ENCODE measurements around the gene OR2V2. TPM values are rescaled to one million over a fixed set of nuclear protein-coding genes. Genes with fewer than 3 reads are reported as not detected.

OR2V2 gene
- total RNA-seq, 1 donor from 2014 or later, result not detected

- no peak for DNase-seq (ENCODE audit: low read depth in 2 of 2)
Observed at GRCh38 chr5:181189962-181190710, 42.8 kb downstream of the OR2V2 start.

DNA sequence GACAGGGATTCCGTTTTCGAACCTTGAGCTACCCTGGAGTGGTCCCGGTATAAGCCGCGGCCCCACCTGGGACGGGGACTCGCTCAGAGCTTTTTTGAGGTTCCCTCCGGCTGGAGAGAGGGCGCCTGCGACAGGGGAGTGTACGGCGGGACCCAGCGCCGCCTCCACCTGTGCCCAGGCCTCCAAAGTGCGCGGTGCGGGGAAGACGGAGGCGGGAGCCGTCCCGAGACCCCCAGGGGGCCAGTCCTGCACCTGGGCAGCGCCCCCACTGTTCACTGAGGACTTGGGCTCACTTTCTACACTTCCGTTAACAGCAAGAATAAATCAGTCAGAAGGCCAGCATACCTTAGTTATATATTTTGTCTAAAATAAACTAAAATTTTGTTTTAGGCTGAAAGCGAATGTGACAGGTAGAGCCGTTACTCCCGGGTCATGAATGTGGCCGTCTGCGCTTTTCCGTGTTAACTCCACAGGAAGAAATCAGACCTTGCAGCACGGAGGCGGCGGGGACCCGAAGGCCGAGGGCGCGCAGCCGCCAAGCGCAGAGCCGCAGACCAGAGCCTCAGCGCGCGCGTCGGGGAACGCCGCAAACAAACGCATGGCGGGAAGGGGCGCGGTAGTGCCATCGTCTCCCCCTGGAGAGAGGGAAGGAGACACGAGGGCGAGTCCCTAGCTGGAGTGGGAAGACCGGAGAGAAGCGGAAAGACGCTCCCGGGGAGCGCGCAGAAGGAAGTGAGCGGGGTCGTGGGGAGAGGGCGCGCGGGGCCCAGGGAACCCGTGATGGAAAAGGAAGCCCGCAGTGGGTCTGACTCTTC lies 43.5 kb downstream of the OR2V2 start:
- DNase-seq (ENCODE audit: low read depth in 2 of 2), result peak in 1 of 2 donors; percentile 62

- DNase-seq (ENCODE audit: low read depth in 2 of 2), result peak; percentile 85 to 96
Observed at GRCh38 chr5:181191526-181192336, 44.3 kb downstream of the OR2V2 start.

DNA sequence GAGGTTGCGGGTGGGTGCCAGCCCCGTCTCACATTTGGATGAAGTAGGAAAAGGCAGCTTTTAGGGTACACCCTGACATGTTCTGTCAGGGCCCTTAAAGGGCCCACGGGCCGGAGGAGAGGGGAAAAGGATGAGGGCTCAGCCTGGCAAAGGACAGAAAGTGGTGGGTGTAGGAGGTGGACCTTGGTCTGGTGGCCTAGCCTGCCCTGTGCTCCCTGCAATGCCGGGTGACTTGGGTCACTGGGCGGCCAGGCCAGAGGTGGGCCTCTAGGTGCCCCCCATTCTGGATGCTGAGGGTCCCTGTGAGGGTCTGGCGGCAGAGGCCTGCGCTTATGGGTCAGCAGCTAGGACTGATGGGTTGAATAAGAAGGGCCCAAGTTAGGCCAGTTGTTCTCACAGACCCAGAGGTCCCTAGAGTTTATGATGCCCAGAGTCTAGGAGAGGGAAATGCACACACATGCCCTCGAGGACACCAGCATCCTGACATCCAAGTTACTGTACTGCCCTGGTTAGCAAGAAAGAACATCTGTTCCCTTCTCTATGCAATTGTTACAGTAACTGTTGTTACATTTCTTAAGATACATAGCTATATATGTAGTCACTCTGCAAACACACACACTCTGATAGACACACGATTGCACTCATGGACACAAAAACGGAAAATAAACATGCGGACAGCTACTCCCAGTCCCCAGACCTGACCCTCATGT lies 45.1 kb downstream of the OR2V2 start:
- no peak for DNase-seq (ENCODE audit: low read depth in 2 of 2)

GRCh38 chr5:181193656-181194055 lies 46.3 kb downstream of the OR2V2 start:
- DNase-seq (ENCODE audit: low read depth in 2 of 2), result no peak

GRCh38 chr5:181194489-181195248 lies 47.3 kb downstream of the OR2V2 start:
- DNase-seq (ENCODE audit: low read depth in 2 of 2), result no peak

DNA sequence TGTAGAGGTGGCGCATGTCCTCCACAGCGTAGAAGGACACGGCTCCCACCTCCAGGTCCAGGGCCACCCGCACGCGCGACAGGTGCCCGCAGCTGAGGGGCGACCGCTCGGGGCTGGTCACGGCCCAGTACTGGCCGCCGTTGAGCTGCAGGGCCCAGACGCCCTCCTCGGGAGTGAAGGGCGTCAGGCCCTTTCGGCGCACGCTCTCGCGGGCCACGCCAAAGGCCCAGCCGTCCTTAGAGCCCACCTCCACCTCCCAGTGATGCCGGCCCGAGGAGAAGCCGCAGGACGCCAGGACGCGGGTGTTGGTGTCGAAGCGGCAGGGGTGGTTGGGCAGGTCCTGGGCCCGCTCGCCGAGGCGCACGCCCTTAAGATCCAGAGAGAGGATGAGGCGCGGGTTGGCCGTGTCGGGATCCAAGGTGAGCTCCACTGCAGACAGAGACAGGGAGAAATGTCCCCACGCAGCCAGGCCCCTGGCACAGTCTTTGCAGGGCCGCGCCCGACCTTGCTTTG lies 47.9 kb downstream of the OR2V2 start:
- DNase-seq (ENCODE audit: low read depth in 2 of 2), result no peak

DNA sequence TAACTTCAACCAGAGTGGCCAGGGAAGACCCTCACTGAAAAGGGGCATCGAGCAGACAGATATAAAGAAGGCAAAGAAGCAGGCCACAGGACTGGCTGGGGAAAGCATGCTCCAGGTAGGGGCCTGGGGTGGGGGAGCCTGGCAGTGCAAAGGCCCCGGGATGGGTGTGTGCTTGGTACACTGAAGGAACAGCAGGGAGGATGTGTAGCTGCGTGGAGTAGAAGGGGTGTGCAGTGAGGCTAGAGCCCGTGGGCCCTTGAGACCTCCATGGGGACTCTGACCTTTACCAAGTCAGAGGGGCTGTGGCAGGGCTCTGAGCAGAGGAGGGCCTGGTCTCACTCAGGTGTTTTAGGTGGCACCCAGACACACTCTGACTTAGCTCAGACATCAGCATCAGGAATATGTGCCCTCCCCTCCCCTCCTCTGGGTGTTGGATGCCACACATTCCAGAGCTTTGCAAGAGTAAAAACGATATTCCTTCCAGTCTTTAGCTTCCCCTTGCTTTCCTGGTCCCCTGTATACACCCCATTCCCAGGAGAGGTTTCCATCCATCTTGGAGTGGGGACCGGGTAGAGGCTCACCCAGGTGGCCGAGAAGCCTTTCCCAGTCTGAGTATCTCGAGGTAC lies 50.1 kb downstream of the OR2V2 start:
- no peak for DNase-seq (ENCODE audit: low read depth in 2 of 2)

- no peak for DNase-seq (ENCODE audit: low read depth in 2 of 2)
Observed at GRCh38 chr5:181198106-181198685, 50.8 kb downstream of the OR2V2 start.

GRCh38 chr5:181198905-181199519 lies 51.6 kb downstream of the OR2V2 start:
- DNase-seq (ENCODE audit: low read depth in 2 of 2), result no peak

DNA sequence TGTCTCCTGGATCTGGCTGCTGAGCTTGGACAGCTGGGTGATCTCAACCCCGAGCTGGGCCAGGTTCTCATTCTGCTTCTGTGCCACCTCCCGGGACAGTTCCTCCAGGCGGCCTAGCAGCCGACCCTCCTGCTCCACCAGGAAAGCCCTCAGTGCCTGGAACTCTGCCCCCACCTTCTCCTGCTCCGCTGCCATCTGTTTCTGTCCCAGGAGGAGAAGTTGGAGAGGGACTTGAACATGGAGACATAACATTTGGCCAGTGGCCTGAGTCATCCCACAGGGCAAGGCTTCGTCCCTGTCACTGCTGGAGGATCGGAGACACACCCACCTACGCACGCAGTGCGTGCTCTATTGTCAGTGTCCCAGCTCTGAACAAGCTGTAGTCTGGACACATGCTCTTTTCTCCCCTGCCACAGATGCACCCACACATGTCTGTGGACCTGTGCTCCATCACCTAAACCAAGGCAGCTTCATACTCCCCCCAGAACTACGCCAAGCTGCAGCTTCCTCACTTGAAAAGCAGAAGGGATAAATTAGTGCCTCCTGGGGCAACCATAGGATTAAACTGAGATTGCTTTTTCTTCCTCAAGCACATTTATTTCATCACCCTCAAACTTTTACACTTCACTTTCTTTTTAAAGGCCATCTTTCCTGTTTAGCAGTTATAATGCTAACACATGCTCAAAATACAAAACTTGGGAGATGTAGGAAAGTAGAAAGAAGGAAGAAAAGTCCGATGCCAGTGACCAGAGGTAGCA lies 52.7 kb downstream of the OR2V2 start:
- no peak for DNase-seq (ENCODE audit: low read depth in 2 of 2)

- DNase-seq (ENCODE audit: low read depth in 2 of 2), result no peak
Observed at GRCh38 chr5:181200816-181201215, 53.4 kb downstream of the OR2V2 start.

DNA sequence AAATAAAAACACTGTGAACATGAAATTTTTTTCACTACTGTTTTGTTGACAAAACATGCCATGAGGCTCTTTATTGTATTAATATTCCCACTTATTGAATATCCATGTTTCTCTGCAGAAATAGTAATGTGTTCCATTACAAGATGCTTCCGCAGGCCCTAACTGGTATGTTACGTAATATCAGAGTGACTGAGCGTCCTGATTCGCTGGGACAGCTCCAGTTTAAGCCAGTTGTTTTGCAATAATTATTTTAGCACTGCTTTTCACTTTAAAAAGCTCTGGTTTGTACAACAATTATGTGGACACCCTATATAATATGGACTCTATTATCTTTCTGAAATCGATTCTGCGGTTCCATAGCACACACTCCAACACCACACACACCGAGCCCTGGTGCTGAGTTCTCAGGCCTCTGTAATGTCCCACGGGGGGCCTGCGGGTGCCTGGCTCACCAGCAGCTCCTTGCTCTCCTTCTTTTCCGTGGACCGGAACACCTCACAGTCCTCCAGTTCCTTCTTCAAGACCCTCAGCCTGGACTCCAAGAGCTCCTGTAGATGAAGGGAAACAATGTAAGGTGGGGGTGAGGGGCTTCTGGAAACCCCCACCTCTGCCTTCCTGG lies 55.8 kb downstream of the OR2V2 start:
- DNase-seq (ENCODE audit: low read depth in 2 of 2), result no peak

DNA sequence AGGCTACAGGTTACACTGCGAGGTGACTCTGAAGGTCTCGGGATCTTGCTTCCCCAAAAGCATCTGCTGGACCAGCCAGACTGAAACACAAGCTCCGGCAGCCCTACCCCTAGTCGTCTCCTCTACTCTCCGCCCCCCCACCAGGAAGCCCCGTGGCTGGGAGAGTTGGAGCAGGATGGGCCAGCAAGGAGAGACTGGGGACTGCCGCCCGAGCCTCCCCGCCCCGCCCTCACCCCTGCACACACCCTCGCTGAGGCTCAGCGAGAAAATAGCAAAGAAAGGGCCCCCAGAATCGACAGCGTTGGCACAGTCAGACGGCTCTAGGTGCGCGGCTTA lies 56.4 kb downstream of the OR2V2 start:
- DNase-seq (ENCODE audit: low read depth in 2 of 2), result no peak

- DNase-seq (ENCODE audit: low read depth in 2 of 2), result peak in 1 of 2 donors; percentile 68
Observed at GRCh38 chr5:181204113-181204825, 56.9 kb downstream of the OR2V2 start.

DNA sequence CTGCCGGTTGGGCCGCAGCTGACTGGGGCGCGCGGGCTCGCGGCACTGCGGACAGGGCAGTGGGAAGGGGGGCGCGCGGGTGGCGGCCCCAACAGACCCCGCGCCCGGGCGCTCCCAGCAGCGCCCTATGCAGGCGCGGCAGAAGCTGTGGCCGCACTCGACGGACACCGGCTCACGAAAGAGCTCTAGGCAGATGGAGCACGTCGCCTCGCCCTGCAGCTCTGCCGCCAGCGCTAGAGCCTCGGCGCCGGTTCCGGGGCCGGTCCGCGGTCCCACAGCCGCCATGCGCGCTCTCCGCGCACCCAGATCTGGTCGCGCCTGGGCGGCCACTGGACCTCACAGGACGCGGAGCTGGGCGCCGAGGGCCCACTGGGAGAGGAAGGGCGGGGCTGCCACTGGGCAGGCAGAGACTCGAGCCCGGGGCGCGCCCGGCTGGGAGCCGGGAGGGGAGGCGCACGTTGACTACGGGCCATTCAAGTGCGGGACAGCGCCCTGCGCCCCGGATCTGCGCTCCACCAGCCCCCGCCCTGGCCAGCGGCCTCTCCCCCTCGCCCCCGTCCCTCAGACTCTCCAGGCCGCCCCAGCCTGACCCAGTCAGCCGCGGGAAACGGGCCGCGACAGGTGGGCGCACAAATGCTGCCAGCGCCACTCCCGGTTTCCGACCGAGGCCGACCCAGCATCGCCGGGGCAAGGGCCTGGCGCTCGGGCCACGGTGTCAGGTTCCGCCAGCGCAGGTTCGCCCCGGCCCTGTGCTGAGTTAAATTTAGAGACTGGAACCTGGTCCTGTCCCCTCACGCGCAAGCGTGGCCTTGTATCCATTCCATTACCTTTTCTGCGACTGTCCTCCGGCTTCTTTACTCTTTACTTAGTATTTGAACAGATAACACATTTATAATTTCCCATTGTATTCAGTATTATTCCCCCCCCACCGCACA lies 57.7 kb downstream of the OR2V2 start, which contains the start of gene TRIM7:
Gene TRIM7 (minus strand): TSS at position 371 of the 935 bp plus-strand sequence. CDS start 86 bp downstream, at position 285.
- DNase-seq (ENCODE audit: low read depth in 2 of 2), result peak in 1 of 2 donors; percentile 35

Measured in dermis microvascular lymphatic vessel endothelial cell (primary cell).